ENCODE data around the gene CDC20B.
A peak's percentile ranks its signal among the peaks of the same experiment; 100 is the strongest.

The CDC20B gene

GRCh38 chr5:55162666-55163065 is 10.3 kb downstream of the CDC20B start:
- H3K4me3 ChIP-seq (ENCODE audit: low read length): no peak overlapping the region
- no peak for DNase-seq (ENCODE audit: low read depth)
- TF ChIP-seq CTCF (conservative IDR thresholded peaks at IDR 0.05; ENCODE audit: low read length): no peak

GRCh38 chr5:55160493-55161209 is 12.3 kb downstream of the CDC20B start:
- DNase-seq (ENCODE audit: low read depth): peak; percentile 96
- H3K4me3 ChIP-seq (ENCODE audit: low read length): peak overlapping the region; percentile 65
- TF ChIP-seq CTCF (conservative IDR thresholded peaks at IDR 0.05; ENCODE audit: low read length): no peak

- peak within 1 kb of the TSS; percentile 65 for H3K4me3 ChIP-seq (ENCODE audit: low read length)
- peak; percentile 75 for TF ChIP-seq CTCF (conservative IDR thresholded peaks at IDR 0.05; ENCODE audit: low read length)
- peak; percentile 88 for DNase-seq (ENCODE audit: low read depth)
Measured at GRCh38 chr5:55159763-55160492, 13.0 kb downstream of the CDC20B start, which contains the start of gene GPX8. Gene GPX8, plus strand, starts transcription at chr5:55160171. Its CDS starts 22 bp downstream, at chr5:55160193.

- no peak for TF ChIP-seq CTCF (conservative IDR thresholded peaks at IDR 0.05; ENCODE audit: low read length)
- DNase-seq (ENCODE audit: low read depth): peak; percentile 62
- H3K4me3 ChIP-seq (ENCODE audit: low read length): no peak overlapping the region
Measured at GRCh38 chr5:55154873-55155272, 18.1 kb downstream of the CDC20B start.

GRCh38 chr5:55151923-55152842 is 20.8 kb downstream of the CDC20B start:
- no peak overlapping the region for H3K4me3 ChIP-seq (ENCODE audit: low read length)
- TF ChIP-seq CTCF (conservative IDR thresholded peaks at IDR 0.05; ENCODE audit: low read length): no peak
- DNase-seq (ENCODE audit: low read depth): peak; percentile 69

GRCh38 chr5:55149308-55149795 is 23.6 kb downstream of the CDC20B start:
- no peak for TF ChIP-seq CTCF (conservative IDR thresholded peaks at IDR 0.05; ENCODE audit: low read length)
- no peak for DNase-seq (ENCODE audit: low read depth)
- no peak overlapping the region for H3K4me3 ChIP-seq (ENCODE audit: low read length)

All from AG10803 (cell line).